ENCODE measurements around the gene NT5M. TPM values are rescaled to one million over a fixed set of nuclear protein-coding genes. Genes with fewer than 3 reads are reported as not detected.
A peak's percentile ranks its signal among the peaks of the same experiment; 100 is the strongest.

NT5M gene
- total RNA-seq, 1 experiment from 2014 or later: 10.8 TPM

DNA sequence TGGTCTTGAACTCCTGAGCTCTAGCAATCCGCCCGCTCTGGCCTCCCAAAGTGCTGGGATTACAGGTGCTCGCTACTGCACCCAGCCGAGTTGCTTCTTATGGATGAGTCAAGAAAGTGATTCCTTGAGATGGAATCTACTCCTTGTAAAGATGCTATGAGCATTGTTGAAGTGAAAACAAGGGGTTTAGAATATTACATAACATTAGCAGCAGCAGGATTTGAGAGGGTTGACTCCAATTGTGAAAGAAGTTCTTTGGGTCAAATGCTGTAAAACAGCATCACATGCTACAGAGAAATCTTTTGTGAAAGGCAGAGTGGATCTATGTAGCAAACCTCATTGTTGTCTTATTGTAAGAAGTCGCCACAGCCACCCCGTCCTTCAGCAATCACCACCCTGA is 72.7 kb downstream of the NT5M start (continued):
- TF ChIP-seq, protein P1, sequence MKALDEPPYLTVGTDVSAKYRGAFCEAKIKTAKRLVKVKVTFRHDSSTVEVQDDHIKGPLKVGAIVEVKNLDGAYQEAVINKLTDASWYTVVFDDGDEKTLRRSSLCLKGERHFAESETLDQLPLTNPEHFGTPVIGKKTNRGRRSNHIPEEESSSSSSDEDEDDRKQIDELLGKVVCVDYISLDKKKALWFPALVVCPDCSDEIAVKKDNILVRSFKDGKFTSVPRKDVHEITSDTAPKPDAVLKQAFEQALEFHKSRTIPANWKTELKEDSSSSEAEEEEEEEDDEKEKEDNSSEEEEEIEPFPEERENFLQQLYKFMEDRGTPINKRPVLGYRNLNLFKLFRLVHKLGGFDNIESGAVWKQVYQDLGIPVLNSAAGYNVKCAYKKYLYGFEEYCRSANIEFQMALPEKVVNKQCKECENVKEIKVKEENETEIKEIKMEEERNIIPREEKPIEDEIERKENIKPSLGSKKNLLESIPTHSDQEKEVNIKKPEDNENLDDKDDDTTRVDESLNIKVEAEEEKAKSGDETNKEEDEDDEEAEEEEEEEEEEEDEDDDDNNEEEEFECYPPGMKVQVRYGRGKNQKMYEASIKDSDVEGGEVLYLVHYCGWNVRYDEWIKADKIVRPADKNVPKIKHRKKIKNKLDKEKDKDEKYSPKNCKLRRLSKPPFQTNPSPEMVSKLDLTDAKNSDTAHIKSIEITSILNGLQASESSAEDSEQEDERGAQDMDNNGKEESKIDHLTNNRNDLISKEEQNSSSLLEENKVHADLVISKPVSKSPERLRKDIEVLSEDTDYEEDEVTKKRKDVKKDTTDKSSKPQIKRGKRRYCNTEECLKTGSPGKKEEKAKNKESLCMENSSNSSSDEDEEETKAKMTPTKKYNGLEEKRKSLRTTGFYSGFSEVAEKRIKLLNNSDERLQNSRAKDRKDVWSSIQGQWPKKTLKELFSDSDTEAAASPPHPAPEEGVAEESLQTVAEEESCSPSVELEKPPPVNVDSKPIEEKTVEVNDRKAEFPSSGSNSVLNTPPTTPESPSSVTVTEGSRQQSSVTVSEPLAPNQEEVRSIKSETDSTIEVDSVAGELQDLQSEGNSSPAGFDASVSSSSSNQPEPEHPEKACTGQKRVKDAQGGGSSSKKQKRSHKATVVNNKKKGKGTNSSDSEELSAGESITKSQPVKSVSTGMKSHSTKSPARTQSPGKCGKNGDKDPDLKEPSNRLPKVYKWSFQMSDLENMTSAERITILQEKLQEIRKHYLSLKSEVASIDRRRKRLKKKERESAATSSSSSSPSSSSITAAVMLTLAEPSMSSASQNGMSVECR (CRISPR knock-in tag; IDR thresholded peaks at IDR 0.05; ENCODE audit: borderline replicate concordance): no peak
- TF ChIP-seq, protein P2, sequence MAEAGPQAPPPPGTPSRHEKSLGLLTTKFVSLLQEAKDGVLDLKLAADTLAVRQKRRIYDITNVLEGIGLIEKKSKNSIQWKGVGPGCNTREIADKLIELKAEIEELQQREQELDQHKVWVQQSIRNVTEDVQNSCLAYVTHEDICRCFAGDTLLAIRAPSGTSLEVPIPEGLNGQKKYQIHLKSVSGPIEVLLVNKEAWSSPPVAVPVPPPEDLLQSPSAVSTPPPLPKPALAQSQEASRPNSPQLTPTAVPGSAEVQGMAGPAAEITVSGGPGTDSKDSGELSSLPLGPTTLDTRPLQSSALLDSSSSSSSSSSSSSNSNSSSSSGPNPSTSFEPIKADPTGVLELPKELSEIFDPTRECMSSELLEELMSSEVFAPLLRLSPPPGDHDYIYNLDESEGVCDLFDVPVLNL (CRISPR knock-in tag; IDR thresholded peaks at IDR 0.05; ENCODE audit: borderline replicate concordance, low read depth): no peak

DNA sequence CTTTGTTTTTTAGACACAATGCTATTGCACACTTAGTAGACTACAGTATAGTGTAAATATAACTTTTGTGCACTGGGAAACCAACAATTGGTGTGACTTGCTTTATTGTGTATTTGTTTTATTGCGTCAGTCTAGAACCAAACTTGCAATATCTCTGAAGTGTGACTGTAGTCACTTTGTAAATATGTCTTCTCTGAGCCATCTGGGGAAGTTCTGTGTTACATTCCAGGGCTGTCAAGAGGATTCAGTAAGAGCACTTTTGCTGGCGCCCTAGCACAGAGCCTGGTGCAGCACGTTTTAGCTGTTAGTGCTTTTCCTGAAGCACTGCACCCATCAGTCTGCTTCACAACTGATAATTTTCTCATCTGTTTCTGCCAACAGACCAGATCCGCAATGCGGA is 73.2 kb downstream of the NT5M start:
- H3K4me3 Mint-ChIP-seq: no peak overlapping the region
- peak; percentile 90 for TF ChIP-seq GABPB1 (CRISPR knock-in tag; IDR thresholded peaks at IDR 0.05)
- TF ChIP-seq, protein P3, sequence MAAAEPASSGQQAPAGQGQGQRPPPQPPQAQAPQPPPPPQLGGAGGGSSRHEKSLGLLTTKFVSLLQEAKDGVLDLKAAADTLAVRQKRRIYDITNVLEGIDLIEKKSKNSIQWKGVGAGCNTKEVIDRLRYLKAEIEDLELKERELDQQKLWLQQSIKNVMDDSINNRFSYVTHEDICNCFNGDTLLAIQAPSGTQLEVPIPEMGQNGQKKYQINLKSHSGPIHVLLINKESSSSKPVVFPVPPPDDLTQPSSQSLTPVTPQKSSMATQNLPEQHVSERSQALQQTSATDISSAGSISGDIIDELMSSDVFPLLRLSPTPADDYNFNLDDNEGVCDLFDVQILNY (CRISPR knock-in tag; IDR thresholded peaks at IDR 0.05): no peak
- ATAC-seq (no peak), DNase-seq (ENCODE audit: low spot score) (no peak)
- H3K36me3 Mint-ChIP-seq: no peaks in the 10 kb centered on the region
- peaks cover 2% of the 10 kb centered on the region; the same call in 1 of the 2 replicates for H3K4me1 Mint-ChIP-seq
- CTCF ChIA-PET: interaction anchor here (1.7 kb wide), 1 partner anchor 11 kb away, joined by 12 read pairs; no protein-coding TSS in a partner anchor
- POLR2A ChIA-PET: no interaction called here
- no peak overlapping the region for H3K27ac Mint-ChIP-seq
- no peaks in the 10 kb centered on the region for H3K27me3 Mint-ChIP-seq (ENCODE audit: low read depth)
- no peaks in the 10 kb centered on the region for H3K9me3 Mint-ChIP-seq

DNA sequence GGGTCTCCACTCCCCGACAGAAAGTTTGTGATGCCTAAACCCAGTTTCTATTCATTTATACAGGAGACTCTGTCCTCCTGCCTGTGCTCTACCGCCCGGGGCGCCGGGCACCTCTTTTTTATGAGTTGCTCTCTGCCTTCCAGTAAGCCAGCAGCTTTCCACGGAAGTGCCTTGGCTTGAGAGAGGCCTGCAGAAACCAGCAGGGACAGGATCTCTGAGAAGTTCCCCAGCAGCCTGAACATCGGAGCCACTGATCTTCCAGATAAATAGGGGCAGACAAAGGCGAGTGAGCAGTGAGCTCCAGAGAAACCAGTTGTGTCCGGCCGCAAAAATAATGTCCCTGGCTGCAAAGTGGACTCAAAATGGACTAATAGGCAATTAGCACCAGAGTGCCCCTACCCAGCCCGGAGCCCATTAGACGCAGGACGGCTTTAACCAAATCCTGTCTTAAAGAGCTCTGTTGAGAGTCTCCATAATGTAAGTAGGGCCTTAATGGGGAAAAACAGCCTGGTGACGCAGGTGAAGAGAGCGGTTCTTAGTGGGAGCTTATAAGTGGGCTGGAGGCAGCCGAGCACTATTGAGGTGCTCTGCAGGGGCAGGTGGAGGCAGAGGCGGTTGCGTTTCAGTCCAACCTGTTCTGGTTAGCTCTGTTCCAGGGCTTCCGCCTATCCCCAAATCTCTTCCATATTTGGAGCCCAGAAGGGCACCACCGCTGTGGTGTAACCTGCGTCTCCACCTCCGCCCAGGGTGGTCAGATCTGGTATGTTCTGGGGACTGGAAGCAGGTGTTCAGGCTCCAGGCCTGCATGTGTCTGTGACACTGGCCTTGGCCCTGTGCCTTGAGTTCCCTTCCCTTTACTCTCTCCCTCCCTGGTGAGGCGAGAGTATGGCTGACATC is 74.1 kb downstream of the NT5M start:
- ATAC-seq (no peak), DNase-seq (ENCODE audit: low spot score) (no peak)
- H3K9me3 Mint-ChIP-seq: no peaks in the 10 kb centered on the region
- no peaks in the 10 kb centered on the region for H3K27me3 Mint-ChIP-seq (ENCODE audit: low read depth)
- H3K4me3 Mint-ChIP-seq: no peak overlapping the region
- peaks cover 6% of the 10 kb centered on the region; the same call in 1 of the 2 replicates for H3K4me1 Mint-ChIP-seq
- ChIA-PET CTCF (interaction anchor here (1.7 kb wide), 1 partner anchor 11 kb away, joined by 12 read pairs; no protein-coding TSS in a partner anchor), POLR2A (no interaction called here)
- H3K36me3 Mint-ChIP-seq: no peaks in the 10 kb centered on the region
- H3K27ac Mint-ChIP-seq: no peak overlapping the region
- TF ChIP-seq, protein P4, sequence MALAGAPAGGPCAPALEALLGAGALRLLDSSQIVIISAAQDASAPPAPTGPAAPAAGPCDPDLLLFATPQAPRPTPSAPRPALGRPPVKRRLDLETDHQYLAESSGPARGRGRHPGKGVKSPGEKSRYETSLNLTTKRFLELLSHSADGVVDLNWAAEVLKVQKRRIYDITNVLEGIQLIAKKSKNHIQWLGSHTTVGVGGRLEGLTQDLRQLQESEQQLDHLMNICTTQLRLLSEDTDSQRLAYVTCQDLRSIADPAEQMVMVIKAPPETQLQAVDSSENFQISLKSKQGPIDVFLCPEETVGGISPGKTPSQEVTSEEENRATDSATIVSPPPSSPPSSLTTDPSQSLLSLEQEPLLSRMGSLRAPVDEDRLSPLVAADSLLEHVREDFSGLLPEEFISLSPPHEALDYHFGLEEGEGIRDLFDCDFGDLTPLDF (CRISPR knock-in tag; IDR thresholded peaks at IDR 0.05): no peak
- TF ChIP-seq, protein P5, sequence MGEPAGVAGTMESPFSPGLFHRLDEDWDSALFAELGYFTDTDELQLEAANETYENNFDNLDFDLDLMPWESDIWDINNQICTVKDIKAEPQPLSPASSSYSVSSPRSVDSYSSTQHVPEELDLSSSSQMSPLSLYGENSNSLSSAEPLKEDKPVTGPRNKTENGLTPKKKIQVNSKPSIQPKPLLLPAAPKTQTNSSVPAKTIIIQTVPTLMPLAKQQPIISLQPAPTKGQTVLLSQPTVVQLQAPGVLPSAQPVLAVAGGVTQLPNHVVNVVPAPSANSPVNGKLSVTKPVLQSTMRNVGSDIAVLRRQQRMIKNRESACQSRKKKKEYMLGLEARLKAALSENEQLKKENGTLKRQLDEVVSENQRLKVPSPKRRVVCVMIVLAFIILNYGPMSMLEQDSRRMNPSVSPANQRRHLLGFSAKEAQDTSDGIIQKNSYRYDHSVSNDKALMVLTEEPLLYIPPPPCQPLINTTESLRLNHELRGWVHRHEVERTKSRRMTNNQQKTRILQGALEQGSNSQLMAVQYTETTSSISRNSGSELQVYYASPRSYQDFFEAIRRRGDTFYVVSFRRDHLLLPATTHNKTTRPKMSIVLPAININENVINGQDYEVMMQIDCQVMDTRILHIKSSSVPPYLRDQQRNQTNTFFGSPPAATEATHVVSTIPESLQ (CRISPR knock-in tag; IDR thresholded peaks at IDR 0.05): no peak
- TF ChIP-seq, protein P6, sequence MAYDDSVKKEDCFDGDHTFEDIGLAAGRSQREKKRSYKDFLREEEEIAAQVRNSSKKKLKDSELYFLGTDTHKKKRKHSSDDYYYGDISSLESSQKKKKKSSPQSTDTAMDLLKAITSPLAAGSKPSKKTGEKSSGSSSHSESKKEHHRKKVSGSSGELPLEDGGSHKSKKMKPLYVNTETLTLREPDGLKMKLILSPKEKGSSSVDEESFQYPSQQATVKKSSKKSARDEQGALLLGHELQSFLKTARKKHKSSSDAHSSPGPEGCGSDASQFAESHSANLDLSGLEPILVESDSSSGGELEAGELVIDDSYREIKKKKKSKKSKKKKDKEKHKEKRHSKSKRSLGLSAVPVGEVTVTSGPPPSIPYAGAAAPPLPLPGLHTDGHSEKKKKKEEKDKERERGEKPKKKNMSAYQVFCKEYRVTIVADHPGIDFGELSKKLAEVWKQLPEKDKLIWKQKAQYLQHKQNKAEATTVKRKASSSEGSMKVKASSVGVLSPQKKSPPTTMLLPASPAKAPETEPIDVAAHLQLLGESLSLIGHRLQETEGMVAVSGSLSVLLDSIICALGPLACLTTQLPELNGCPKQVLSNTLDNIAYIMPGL (CRISPR knock-in tag; IDR thresholded peaks at IDR 0.05): no peak
- TF ChIP-seq, protein P7, sequence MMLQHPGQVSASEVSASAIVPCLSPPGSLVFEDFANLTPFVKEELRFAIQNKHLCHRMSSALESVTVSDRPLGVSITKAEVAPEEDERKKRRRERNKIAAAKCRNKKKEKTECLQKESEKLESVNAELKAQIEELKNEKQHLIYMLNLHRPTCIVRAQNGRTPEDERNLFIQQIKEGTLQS (CRISPR knock-in tag; conservative IDR thresholded peaks at IDR 0.05): no peak
- TF ChIP-seq FOXK1 (CRISPR knock-in tag; IDR thresholded peaks at IDR 0.05) (no peak), ZNF416 (CRISPR knock-in tag; IDR thresholded peaks at IDR 0.05) (no peak), JUN (CRISPR knock-in tag; IDR thresholded peaks at IDR 0.05) (no peak), TCF7 (CRISPR knock-in tag; IDR thresholded peaks at IDR 0.05; ENCODE audit: low read depth) (no peak)
- TF ChIP-seq, protein P8, sequence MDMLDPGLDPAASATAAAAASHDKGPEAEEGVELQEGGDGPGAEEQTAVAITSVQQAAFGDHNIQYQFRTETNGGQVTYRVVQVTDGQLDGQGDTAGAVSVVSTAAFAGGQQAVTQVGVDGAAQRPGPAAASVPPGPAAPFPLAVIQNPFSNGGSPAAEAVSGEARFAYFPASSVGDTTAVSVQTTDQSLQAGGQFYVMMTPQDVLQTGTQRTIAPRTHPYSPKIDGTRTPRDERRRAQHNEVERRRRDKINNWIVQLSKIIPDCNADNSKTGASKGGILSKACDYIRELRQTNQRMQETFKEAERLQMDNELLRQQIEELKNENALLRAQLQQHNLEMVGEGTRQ (CRISPR knock-in tag; IDR thresholded peaks at IDR 0.05): no peak
- TF ChIP-seq, protein P9, sequence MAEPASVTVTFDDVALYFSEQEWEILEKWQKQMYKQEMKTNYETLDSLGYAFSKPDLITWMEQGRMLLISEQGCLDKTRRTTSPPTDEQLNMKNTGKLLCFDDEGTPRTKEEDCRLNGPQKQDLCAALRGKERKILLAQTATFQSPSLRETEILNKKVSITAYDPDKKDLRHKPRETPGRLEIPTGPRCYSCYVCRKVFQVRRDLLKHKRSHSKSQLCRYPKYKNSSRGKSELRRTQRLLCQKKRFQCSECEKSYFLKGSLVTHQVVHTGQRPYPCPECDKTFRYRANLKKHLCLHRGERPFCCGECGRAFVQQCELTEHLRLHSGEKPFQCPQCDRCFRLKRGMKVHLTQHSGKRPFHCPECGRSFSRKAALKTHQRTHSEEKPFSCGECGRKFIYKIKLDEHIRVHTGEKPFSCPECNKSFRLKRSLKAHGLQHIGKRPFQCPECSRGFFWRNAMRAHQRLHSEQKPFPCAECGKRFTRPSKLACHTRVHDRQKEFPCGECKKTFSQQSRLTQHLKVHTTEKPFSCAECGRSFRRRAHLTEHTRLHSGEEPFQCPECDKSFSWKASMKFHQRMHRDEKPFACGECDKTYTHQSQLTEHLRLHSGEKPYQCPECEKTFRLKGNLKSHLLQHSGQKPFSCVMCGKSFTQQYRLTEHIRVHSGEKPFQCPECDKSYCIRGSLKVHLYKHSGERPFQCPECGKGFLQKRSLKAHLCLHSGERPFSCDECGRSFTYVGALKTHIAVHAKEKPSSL (CRISPR knock-in tag; conservative IDR thresholded peaks at IDR 0.05): no peak
